Activated CD8-positive, alpha-beta T cell treated with anti-CD3 and anti-CD28 coated beads for 36 hours (primary cell): ENCODE data around the gene ATXN7L1. TPM values are rescaled to one million over a fixed set of nuclear protein-coding genes. Genes with fewer than 3 reads are reported as not detected.
"Not testable (repeated sequence)": the region's sequence is repeated elsewhere in the genome, so short reads cannot be mapped to it uniquely, and the experiment has no call there.

Experiments
- ATAC-seq: fragments of 200-7000 bp; cut with Tn5 transposase; one replicate; pipeline ENCODE4 v1.10.0; 2021; ENCODE audit warnings: mild to moderate bottlenecking, moderate library complexity
- CTCF ChIA-PET: fragments of 350-600 bp; sonication (Branson Sonifier 250); formaldehyde crosslinking; loops from one replicate; lab custom pipeline; 2021; ENCODE audit warnings: antibody characterized with exemption; lab: Charles Lee
- POLR2A ChIA-PET: fragments of 350-600 bp; sonication (Branson Sonifier 250); formaldehyde crosslinking; loops from one replicate; lab custom pipeline; 2021; ENCODE audit warnings: antibody characterized with exemption; lab: Charles Lee
- DNase-seq: peaks from one replicate; pipeline ENCODE4 v3.0.0-alpha.2; 2020
- H3K27ac Mint-ChIP-seq: one replicate; pipeline ENCODE4 v1.8.0; 2021; ENCODE audit warnings: mild to moderate bottlenecking, mixed read lengths
- H3K27me3 Mint-ChIP-seq: one replicate; pipeline ENCODE4 v1.8.0; 2021; ENCODE audit warnings: mixed read lengths
- H3K36me3 Mint-ChIP-seq: one replicate; pipeline ENCODE4 v1.8.0; 2021; ENCODE audit warnings: low read depth, mixed read lengths
- H3K4me1 Mint-ChIP-seq: one replicate; pipeline ENCODE4 v1.8.0; 2021; ENCODE audit warnings: low read depth, mixed read lengths
- H3K4me3 Mint-ChIP-seq: one replicate; pipeline ENCODE4 v1.8.0; 2021; ENCODE audit warnings: mild to moderate bottlenecking, moderate library complexity, mixed read lengths
- H3K9me3 Mint-ChIP-seq: one replicate; pipeline ENCODE4 v1.8.0; 2021; ENCODE audit warnings: mixed read lengths
- intact Hi-C: fragments of 100-400 bp; cut with micrococcal nuclease; formaldehyde crosslinking; loops from one replicate; pipeline ENCODE4 v1.10.0; 2022
- total RNA-seq, 2 experiments: library from RNA; stranded (reverse); gene quantifications; one replicate each; pipeline ENCODE4 v1.2.3, GENCODE V29; 2021
- TF ChIP-seq, protein P1 (sequence below): fragments of 200-600 bp; IDR thresholded peaks from one replicate; pipeline ENCODE4 v1.8.0; 2022; ENCODE audit warnings: antibody characterized with exemption, mild to moderate bottlenecking

ATXN7L1 gene
- total RNA-seq, 2 experiments from 2014 or later, result 4.8 to 5.3 TPM

DNA sequence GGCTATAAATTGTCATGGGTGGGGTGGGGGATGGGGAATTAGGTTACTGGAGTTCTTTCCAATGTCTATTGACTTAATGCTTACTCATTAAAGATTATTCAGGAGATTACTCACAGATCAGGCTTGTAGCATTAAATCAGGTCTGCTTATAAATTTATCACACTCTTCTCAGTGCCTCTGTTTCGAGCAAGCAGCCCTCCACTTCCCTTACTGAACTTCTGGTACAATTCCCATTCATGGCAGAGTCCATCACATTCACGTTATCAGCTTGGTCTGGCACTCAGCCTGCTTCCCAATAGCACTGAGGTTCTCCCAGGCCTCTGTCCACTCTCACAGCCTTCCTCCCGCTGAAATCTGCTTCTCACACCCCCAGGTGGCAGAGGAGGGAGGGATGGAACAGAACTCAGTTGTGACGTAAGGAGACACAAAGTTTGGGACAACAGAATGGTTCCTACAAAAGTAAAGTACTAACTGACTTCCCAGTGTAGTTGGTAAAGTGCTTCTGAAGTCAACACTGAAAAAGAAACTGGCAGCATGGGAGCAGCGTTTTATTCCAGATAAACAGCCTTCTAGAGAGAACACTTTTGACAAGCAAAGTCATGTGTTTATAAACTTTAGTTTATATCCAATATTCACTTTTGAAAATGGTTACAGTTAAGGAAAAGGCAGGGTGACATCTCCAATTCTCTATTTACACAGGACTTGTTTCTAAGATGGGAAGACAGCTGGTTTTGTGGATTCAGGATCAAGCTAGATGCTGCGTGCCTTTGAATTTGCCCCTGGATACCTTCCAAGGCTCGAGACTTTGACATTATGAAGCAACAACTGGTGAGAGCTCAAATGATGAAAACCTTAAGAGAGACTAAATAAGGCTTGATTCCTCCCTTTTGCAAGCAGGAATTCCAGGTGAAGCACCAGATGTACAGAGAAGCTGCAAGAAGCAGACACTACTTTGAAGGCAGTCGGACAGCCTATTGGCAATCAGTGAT, 81.4 kb downstream of the ATXN7L1 start:
- no peak overlapping the region for H3K27ac Mint-ChIP-seq
- DNase-seq (no peak), ATAC-seq (no peak)
- H3K4me3 Mint-ChIP-seq, result no peak overlapping the region
- TF ChIP-seq, protein P1, sequence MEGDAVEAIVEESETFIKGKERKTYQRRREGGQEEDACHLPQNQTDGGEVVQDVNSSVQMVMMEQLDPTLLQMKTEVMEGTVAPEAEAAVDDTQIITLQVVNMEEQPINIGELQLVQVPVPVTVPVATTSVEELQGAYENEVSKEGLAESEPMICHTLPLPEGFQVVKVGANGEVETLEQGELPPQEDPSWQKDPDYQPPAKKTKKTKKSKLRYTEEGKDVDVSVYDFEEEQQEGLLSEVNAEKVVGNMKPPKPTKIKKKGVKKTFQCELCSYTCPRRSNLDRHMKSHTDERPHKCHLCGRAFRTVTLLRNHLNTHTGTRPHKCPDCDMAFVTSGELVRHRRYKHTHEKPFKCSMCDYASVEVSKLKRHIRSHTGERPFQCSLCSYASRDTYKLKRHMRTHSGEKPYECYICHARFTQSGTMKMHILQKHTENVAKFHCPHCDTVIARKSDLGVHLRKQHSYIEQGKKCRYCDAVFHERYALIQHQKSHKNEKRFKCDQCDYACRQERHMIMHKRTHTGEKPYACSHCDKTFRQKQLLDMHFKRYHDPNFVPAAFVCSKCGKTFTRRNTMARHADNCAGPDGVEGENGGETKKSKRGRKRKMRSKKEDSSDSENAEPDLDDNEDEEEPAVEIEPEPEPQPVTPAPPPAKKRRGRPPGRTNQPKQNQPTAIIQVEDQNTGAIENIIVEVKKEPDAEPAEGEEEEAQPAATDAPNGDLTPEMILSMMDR, result no peak
- intact Hi-C loops, result no loop called here
- no peaks in the 10 kb centered on the region for H3K27me3 Mint-ChIP-seq
- H3K9me3 Mint-ChIP-seq, result no peaks in the 10 kb centered on the region
- H3K36me3 Mint-ChIP-seq, result no peaks in the 10 kb centered on the region
- peaks cover 21% of the 10 kb centered on the region for H3K4me1 Mint-ChIP-seq
- ChIA-PET POLR2A (no interaction called here), CTCF (interaction anchor here (0.7 to 2.3 kb wide), 3 partner anchors 10 to 125 kb away, joined by 3 to 11 read pairs (median 3); partner anchors contain the start of gene ATXN7L1)

DNA sequence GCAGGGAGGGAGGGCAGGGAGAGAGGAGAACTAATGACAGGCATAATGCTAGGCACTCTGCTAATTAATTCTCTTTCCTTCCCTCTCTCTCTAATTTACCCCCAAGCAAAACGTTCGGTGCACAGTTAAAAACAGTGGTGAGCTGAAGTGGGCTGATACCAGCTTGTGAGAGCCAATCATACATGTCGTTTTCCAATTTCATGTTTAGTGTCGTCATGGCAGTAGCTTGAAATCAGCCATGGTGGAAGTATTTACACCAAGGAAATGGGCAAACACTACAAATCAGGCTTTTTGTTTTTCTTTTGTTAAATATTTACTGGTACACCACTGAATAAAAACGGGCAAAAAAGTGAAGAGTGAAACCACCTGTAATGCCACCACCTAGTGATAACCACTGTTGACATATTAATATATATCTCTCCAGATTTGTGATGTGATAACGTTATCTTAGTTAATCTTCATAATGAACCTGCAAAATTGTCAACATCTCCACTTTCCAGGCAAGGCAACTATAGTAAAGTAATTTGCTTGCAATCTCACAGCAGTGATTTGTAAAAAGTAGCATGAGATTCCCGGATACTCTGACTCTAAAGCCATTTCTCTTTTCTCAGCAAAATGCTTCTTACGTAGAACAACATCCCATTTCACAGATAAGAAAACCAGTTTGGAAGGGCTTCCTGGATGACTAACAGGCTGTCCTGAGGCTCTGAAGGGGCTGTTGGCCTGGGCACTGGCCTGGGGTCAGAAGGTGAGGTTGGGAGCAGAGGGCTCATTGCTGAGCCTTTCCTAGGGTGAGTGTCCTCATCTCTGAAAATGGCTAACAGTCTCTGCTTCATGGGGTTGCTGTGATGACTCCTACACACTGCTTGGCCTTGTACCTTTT, 83.7 kb downstream of the ATXN7L1 start:
- ChIA-PET POLR2A (no interaction called here), CTCF (no interaction called here)
- Mint-ChIP-seq H3K9me3 (no peaks in the 10 kb centered on the region), H3K36me3 (no peaks in the 10 kb centered on the region), H3K27me3 (no peaks in the 10 kb centered on the region), H3K4me3 (no peak overlapping the region), H3K27ac (no peak overlapping the region), H3K4me1 (peaks cover 11% of the 10 kb centered on the region)
- no peak for ATAC-seq
- DNase-seq, result no peak
- TF ChIP-seq, protein P1, result no peak
- intact Hi-C loops, result no loop called here

DNA sequence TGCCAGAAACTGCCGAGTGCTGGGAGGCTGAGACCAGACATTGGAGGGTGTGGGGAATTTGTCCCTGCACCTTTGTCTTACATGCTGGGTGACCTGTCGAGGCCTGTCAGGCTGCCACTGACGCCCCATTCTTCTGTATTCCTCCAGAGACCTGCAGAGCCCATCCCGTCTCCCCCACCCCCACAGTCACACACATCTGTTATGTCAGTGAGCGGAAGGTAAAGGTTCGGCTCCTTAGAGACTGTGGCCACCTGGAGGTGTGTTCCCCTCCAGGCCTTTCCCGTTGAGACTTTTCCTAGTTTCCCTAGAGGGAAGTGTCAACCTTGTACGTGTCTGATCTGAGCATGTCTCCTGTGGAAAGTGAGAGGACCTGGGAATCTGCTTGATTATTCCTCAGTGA, 84.5 kb downstream of the ATXN7L1 start:
- TF ChIP-seq, protein P1, result no peak
- H3K4me3 Mint-ChIP-seq, result no peak overlapping the region
- ChIA-PET CTCF (interaction anchor here (0.6 to 0.7 kb wide), 2 partner anchors 135 to 290 kb away, joined by 3 read pairs; no protein-coding TSS in a partner anchor), POLR2A (no interaction called here)
- no peaks in the 10 kb centered on the region for H3K9me3 Mint-ChIP-seq
- H3K4me1 Mint-ChIP-seq, result peaks cover 3% of the 10 kb centered on the region
- DNase-seq (no peak), ATAC-seq (no peak)
- intact Hi-C loops, result no loop called here
- no peak overlapping the region for H3K27ac Mint-ChIP-seq
- H3K36me3 Mint-ChIP-seq, result no peaks in the 10 kb centered on the region
- H3K27me3 Mint-ChIP-seq, result no peaks in the 10 kb centered on the region

DNA sequence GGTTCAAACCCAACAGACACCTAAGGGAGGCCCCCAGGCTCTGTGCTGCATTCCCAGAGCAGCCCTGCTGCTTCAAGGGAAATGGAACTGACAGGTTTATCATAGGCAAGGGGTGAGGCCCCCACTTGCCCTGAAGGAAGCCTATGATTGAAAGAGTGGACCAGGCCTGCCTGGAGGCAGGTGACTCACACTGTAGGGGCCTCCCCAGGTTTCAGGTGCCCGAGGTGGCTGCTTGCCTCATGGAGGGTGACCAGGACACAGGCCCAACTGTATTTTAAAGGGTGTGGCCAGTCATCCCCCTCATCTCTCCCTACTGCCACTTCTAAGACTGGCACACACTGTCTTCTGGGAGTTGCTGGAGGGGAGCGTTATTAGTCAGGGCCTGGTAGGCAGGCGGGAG, 85.4 kb downstream of the ATXN7L1 start:
- H3K36me3 Mint-ChIP-seq, result no peaks in the 10 kb centered on the region
- no peak for ATAC-seq
- TF ChIP-seq, protein P1, result no peak
- H3K9me3 Mint-ChIP-seq, result no peaks in the 10 kb centered on the region
- DNase-seq, result no peak
- ChIA-PET CTCF (interaction anchor here (0.6 kb wide), 1 partner anchor 291 kb away, joined by 3 read pairs; no protein-coding TSS in a partner anchor), POLR2A (no interaction called here)
- intact Hi-C loops, result no loop called here
- H3K27ac Mint-ChIP-seq, result no peak overlapping the region
- H3K4me1 Mint-ChIP-seq, result no peaks in the 10 kb centered on the region
- no peak overlapping the region for H3K4me3 Mint-ChIP-seq
- no peaks in the 10 kb centered on the region for H3K27me3 Mint-ChIP-seq

DNA sequence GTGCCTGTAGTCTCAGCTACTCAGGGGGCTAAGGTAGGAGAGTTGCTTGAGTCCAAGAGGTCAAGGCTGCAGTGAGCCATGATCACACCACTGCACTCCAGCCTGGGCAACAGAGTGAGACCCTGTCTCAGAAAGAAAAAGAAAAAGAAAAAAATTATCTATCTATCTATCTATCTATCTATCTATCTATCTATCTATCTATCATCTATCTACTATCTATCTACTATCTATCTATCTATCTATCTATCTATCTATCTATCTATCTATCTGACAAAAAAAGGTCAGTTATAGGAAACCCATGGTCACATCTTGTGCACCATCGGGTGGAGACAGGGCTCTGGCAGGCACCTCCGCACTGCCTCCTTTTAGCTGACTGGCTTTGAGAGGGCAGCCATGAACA, 85.9 kb downstream of the ATXN7L1 start:
- DNase-seq, CTCF ChIA-PET, H3K4me3 Mint-ChIP-seq, intact Hi-C loops, H3K27me3 Mint-ChIP-seq, ATAC-seq, POLR2A ChIA-PET, H3K9me3 Mint-ChIP-seq, H3K27ac Mint-ChIP-seq, H3K36me3 Mint-ChIP-seq, H3K4me1 Mint-ChIP-seq: not testable (repeated sequence)
